HUES6 (cell line): Measurements from ENCODE around the gene LAMA3.

Experiments used
- H3K27ac ChIP-seq: 2 replicates; pipeline ENCODE4 v1.7.0; 2013; ENCODE audit warnings: low read depth, mild to moderate bottlenecking, low read length, inconsistent platforms
- H3K27me3 ChIP-seq: 2 replicates; pipeline ENCODE4 v1.6.1; 2013; ENCODE audit warnings: low read length; ENCODE audit not compliant: control insufficient read depth, insufficient read depth
- H3K36me3 ChIP-seq: 2 replicates; pipeline ENCODE4 v1.6.1; 2013; ENCODE audit warnings: low read length; ENCODE audit not compliant: control insufficient read depth, insufficient read depth
- H3K4me1 ChIP-seq: 2 replicates; pipeline ENCODE4 v1.6.1; 2013; ENCODE audit warnings: low read length; ENCODE audit not compliant: control insufficient read depth, insufficient read depth
- H3K4me3 ChIP-seq: 2 replicates; pipeline ENCODE4 v1.5.1; 2013; ENCODE audit warnings: low read depth, low read length
- H3K9ac ChIP-seq: one replicate; pipeline ENCODE4 v1.6.1; 2013; ENCODE audit warnings: mild to moderate bottlenecking, low read length
- H3K9me3 ChIP-seq: 2 replicates; pipeline ENCODE4 v1.6.1; 2013; ENCODE audit warnings: low read depth, low read length; ENCODE audit not compliant: control insufficient read depth, insufficient read depth

LAMA3 gene

DNA sequence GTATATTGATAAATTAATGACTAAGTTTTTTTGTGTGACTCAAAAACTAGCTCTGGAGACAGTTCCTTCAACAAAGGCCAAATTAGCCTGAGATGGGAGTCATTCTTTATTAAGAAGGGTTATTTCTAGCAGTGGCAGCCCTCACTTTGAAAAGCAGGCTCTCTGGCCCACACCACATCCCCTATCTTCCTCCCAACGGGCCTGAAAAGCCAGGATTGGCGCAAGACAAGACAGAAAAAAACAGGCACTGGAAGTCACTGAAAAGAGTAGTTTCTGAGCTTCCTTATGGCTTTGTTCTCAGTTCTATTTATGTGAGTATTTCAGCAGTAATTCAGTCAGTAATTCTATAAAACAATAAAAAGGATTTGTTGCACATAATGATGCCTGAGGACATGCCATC is 149.0 kb downstream of the LAMA3 start:
- Histone ChIP-seq H3K4me1 (no peaks in the 10 kb centered on the region), H3K36me3 (no peaks in the 10 kb centered on the region), H3K27me3 (no peaks in the 10 kb centered on the region), H3K9me3 (no peaks in the 10 kb centered on the region), H3K4me3 (no peak overlapping the region), H3K9ac (no peak overlapping the region), H3K27ac (no peak overlapping the region)

DNA sequence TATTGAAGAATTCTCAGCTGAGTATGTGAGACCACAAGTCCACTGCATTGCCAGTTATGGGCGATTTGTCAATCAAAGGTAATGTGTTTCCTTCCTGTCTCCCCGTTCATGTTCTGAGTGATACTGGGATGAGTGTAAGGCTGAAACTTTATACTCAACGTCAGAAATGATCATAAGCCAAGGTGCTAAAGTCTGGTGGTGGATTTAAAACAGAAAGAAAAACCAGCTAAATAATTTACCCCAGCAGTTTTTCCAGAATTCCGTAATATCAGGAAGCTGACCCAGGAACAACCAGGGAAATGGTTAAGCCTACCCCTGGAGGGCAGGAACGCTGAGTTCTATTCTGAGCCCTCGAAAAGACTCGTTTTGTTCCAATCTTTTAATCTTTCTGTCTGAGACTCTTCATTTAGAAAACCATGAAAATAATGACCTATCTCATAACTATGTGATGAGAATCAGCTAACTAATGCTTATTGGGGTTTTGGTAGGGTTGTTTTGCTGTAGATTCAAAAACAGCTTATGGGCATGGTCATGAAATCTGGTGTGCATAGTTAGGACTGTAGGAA is 149.6 kb downstream of the LAMA3 start:
- H3K27ac ChIP-seq = no peak overlapping the region
- no peaks in the 10 kb centered on the region for H3K27me3 ChIP-seq
- H3K9ac ChIP-seq = no peak overlapping the region
- no peak overlapping the region for H3K4me3 ChIP-seq
- H3K36me3 ChIP-seq = no peaks in the 10 kb centered on the region
- 0 out of 2 replicates have a peak, but pooled peaks cover 3% of the 10 kb centered on the region for H3K4me1 ChIP-seq
- H3K9me3 ChIP-seq = no peaks in the 10 kb centered on the region

DNA sequence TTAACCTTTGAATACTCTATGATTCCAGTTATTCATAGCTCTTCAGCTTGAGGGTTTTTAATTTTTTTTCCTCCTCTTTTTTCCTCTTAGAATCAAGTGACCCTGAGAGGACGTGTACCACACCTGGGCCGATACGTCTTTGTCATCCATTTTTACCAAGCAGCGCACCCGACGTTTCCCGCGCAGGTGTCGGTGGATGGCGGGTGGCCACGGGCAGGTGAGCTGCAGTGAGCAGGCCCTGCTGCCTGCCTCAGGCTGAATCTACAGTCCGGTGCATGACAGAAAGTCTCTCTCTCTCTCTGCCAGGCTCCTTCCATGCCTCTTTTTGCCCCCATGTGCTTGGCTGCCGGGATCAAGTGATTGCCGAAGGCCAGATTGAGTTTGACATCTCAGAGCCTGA is 153.1 kb downstream of the LAMA3 start:
- H3K27ac ChIP-seq = no peak overlapping the region
- no peak overlapping the region for H3K4me3 ChIP-seq
- H3K9me3 ChIP-seq = no peaks in the 10 kb centered on the region
- H3K27me3 ChIP-seq = no peaks in the 10 kb centered on the region
- no peaks in the 10 kb centered on the region for H3K36me3 ChIP-seq
- no peak overlapping the region for H3K9ac ChIP-seq
- peaks cover 15% of the 10 kb centered on the region for H3K4me1 ChIP-seq

DNA sequence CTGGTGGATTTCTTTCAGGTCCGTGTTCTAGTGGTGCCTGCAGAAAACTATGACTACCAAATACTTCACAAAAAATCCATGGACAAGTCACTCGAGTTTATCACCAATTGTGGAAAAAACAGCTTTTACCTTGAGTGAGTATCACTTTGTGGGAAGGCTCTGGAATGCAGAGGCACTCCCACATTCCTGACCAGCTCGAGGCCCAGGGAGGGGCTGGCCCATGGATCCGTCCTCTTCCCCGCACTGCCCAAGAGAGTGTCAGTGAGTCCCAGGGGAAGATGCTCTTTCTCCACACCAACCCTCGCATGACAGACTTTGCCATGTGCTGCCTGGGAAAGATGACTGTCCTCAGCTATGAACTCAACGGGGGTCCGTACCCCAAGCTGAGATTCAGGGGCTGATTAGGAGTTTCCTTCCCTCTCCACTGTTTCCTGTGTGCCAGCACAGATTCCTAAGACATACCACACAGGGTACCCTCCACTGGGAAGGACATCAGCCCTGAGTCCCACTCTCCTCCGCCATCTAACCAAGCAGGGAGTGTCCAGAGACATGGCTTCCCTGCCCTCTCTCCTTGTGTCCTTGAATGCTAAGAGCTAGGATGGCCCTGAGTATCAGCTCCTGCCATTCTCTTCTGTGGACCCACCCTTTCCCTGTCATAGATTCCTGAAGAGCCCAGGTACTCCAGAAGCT is 155.9 kb downstream of the LAMA3 start:
- no peak overlapping the region for H3K27ac ChIP-seq
- H3K9ac ChIP-seq = no peak overlapping the region
- H3K27me3 ChIP-seq = no peaks in the 10 kb centered on the region
- no peaks in the 10 kb centered on the region for H3K9me3 ChIP-seq
- peaks cover 15% of the 10 kb centered on the region for H3K4me1 ChIP-seq
- H3K36me3 ChIP-seq = no peaks in the 10 kb centered on the region
- H3K4me3 ChIP-seq = no peak overlapping the region

DNA sequence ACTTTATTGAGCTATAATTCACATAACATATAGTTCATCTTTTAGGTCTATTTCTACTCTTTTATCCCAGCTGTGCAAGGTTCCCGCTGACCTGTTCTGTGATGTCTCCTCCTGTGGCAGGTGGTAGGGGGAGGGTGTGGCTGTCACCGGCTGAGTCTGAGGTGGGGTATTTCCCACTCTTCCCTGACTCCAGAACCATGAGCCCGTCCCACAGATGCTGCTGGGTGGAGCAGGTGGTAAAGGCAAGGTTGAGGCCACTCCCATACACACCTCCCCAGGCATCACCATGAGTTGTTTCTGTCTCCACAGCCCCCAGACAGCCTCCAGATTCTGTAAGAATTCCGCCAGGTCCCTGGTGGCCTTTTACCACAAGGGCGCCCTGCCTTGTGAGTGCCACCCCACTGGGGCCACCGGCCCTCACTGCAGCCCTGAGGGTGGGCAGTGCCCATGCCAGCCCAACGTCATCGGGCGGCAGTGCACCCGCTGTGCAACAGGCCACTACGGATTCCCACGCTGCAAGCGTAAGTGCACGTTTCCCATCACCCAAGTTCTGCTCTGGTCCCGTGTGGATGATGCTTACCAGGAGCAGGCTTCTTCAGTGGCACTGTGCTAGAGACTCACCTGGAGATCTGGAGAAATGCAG is 156.9 kb downstream of the LAMA3 start:
- Histone ChIP-seq H3K4me1 (peaks cover 15% of the 10 kb centered on the region), H3K9me3 (no peaks in the 10 kb centered on the region), H3K9ac (no peak overlapping the region), H3K36me3 (no peaks in the 10 kb centered on the region), H3K27ac (no peak overlapping the region), H3K4me3 (no peak overlapping the region), H3K27me3 (no peaks in the 10 kb centered on the region)

DNA sequence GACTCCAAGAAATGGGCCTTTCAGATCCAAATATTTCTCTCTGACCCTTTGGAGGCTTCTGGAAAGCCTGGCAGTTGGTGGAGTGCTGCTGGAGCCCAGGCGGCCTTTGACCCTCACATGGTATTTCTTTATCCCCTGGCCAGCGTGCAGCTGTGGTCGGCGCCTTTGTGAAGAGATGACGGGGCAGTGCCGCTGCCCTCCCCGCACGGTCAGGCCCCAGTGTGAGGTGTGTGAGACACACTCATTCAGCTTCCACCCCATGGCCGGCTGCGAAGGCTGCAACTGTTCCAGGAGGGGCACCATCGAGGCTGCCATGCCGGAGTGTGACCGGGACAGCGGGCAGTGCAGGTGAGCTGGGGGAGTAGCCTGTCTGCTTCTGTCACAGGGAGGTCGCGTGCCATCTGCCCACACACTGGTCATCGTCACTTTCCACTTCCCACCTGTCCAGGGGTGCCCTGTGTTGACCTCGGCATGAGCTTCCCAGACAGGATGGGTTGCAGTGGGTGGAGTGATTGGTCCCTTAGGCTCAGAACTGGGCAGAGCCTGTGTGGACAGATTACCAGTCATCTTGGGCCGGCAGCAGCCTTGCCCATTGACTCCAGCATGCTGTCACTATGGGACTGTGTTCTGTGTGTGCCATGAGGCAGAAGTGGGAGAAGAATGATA is 158.2 kb downstream of the LAMA3 start:
- no peak overlapping the region for H3K4me3 ChIP-seq
- H3K36me3 ChIP-seq = no peaks in the 10 kb centered on the region
- H3K9me3 ChIP-seq = no peaks in the 10 kb centered on the region
- no peak overlapping the region for H3K27ac ChIP-seq
- H3K9ac ChIP-seq = no peak overlapping the region
- peaks cover 15% of the 10 kb centered on the region for H3K4me1 ChIP-seq
- no peaks in the 10 kb centered on the region for H3K27me3 ChIP-seq

DNA sequence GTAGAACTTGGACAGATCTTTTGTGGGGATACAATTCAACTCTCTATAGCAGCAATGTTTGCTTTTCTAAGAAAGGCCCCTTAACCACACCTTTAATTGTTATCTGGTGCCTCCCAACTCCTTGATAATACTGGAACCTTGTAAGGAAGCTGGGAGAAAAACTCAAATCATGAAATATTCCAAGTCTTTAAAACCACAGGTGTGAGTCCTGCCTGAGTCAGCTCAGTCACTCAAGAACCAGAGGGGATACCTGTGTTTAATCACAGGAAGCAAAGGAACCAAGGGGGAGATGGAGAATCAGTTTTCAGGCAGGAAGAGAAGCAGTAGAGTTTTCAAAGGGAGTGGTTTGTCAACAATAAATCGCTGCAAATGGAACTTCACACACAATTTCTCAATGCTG is 159.9 kb downstream of the LAMA3 start:
- H3K27ac ChIP-seq = no peak overlapping the region
- no peaks in the 10 kb centered on the region for H3K36me3 ChIP-seq
- H3K27me3 ChIP-seq = no peaks in the 10 kb centered on the region
- H3K9ac ChIP-seq = no peak overlapping the region
- H3K4me1 ChIP-seq = peaks cover 10% of the 10 kb centered on the region
- H3K9me3 ChIP-seq = no peaks in the 10 kb centered on the region
- no peak overlapping the region for H3K4me3 ChIP-seq

DNA sequence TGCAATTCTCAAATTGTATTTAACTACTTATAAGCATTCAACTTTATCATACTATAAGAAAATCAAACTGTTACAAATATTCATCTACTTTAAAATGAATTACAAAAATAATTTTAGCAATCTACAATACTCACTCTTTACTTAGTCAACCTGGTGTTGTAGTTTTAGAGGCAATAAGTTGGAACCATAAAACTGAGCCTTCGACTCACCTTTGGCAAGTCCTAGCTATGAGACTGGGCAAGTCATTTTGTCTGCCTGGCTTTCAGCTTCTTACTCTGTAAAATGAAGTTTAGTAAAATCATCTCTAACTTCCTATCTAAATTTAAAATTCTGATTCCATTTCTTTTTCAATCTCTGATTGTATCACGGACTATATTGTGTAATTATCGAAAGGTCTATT is 161.0 kb downstream of the LAMA3 start:
- Histone ChIP-seq H3K27ac (no peak overlapping the region), H3K4me1 (peaks cover 3% of the 10 kb centered on the region), H3K36me3 (no peaks in the 10 kb centered on the region)

DNA sequence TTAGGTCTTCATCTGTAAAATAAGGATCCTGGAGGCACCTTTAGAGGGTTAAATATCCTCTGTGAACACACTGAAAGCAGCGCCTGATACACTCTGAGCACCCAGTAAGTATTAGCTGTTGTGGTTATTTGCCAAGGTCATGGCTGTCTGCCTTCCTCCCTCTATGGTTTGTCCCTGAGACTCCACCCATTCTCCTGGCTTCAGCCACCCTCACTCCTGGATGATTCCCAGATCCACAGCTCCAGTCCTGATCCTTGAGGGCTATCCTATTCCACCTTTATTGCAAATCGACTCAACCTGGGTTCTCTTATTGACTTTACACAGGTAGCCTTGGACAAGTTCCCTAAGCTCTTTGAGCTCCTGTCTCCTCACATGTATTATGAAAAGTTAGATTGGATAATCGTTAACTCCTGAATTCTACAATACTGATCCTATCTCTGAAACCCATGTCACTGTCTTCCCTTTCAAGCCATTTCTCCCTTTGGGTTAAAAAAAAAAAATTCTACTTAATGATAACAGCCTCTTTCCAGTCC is 162.3 kb downstream of the LAMA3 start:
- no peaks in the 10 kb centered on the region for H3K27me3 ChIP-seq
- H3K9me3 ChIP-seq = no peaks in the 10 kb centered on the region
- H3K36me3 ChIP-seq = no peaks in the 10 kb centered on the region
- H3K27ac ChIP-seq = no peak overlapping the region
- H3K4me1 ChIP-seq = peaks cover 10% of the 10 kb centered on the region
- no peak overlapping the region for H3K9ac ChIP-seq
- H3K4me3 ChIP-seq = no peak overlapping the region

More for the DNA sequence above, 161.0 kb downstream of the LAMA3 start:
- no peak overlapping the region for H3K9ac ChIP-seq
- H3K4me3 ChIP-seq = no peak overlapping the region
- no peaks in the 10 kb centered on the region for H3K9me3 ChIP-seq
- no peaks in the 10 kb centered on the region for H3K27me3 ChIP-seq

DNA sequence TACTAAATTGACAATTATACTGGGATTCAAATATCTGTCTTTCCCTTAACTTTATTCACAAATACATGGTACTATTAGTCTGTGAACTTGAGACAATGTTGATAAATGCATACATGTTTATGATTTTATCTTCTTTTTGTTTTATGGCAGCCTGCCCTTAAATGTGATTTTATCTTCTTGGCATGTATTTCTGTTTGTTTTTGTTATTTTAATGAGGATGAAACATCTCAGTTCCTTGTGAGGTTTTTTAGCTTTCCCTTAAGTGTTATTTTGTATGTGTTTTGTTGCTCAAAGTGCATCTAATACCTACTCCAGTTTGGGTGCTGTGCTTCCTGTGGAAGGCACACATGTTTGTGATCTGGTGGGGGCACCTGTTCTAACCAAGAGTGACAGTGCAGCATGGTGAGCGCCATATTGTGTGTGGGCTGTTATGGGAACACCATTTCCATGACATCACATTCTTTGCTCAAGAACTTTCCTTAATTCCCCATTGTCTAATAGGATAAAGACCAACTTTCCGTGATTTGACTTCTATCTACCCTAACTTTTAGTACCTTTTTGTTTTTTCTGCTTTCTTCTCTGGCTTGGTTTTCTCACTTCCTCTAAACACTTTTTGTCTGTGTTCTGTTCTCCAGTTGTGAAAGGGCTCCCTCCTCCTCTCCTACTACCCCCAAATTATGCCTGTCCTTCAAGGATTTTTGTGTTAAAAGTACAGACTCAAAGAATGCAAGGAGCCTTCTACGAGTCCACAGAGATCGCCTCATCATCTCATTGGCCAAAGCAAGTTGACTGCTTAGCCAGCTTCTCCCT is 163.2 kb downstream of the LAMA3 start:
- Histone ChIP-seq H3K9ac (no peak overlapping the region), H3K36me3 (no peaks in the 10 kb centered on the region), H3K4me1 (peaks cover 19% of the 10 kb centered on the region), H3K27me3 (no peaks in the 10 kb centered on the region), H3K4me3 (no peak overlapping the region), H3K27ac (no peak overlapping the region), H3K9me3 (no peaks in the 10 kb centered on the region)
